ENCODE measurements around the gene FOXP1.

DNA sequence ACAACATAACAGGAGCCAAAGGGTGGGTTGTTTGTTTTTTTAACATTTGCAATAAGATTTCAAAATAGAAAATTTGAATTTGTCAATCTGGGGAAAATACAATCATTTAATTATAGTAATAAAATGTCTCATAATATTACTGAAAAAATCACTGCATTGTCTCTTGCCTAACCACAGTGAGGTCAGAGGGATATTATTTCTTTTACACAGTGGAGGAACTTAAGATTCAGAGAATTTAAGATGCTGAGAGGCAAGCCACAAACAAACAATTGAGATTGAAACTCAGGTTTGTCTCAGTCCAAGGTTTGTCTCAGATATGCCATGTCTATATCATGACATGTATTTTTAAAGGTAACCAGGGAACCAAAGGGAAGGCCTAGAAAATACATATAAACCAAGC is 428.7 kb downstream of the FOXP1 start:
- TF ChIP-seq, protein P1, sequence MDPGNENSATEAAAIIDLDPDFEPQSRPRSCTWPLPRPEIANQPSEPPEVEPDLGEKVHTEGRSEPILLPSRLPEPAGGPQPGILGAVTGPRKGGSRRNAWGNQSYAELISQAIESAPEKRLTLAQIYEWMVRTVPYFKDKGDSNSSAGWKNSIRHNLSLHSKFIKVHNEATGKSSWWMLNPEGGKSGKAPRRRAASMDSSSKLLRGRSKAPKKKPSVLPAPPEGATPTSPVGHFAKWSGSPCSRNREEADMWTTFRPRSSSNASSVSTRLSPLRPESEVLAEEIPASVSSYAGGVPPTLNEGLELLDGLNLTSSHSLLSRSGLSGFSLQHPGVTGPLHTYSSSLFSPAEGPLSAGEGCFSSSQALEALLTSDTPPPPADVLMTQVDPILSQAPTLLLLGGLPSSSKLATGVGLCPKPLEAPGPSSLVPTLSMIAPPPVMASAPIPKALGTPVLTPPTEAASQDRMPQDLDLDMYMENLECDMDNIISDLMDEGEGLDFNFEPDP (CRISPR knock-in tag; IDR thresholded peaks at IDR 0.05): no peak
- TF ChIP-seq SIN3A (IDR thresholded peaks at IDR 0.05; ENCODE audit: borderline replicate concordance in 2 of 2, control insufficient read depth in 1 of 2, low read depth in 2 of 2, low read length in 2 of 2): no peak
- no peak for TF ChIP-seq SP1 (CRISPR knock-in tag; IDR thresholded peaks at IDR 0.05)
- TF ChIP-seq, protein P2, sequence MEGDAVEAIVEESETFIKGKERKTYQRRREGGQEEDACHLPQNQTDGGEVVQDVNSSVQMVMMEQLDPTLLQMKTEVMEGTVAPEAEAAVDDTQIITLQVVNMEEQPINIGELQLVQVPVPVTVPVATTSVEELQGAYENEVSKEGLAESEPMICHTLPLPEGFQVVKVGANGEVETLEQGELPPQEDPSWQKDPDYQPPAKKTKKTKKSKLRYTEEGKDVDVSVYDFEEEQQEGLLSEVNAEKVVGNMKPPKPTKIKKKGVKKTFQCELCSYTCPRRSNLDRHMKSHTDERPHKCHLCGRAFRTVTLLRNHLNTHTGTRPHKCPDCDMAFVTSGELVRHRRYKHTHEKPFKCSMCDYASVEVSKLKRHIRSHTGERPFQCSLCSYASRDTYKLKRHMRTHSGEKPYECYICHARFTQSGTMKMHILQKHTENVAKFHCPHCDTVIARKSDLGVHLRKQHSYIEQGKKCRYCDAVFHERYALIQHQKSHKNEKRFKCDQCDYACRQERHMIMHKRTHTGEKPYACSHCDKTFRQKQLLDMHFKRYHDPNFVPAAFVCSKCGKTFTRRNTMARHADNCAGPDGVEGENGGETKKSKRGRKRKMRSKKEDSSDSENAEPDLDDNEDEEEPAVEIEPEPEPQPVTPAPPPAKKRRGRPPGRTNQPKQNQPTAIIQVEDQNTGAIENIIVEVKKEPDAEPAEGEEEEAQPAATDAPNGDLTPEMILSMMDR (IDR thresholded peaks at IDR 0.05 in 2 of 3, conservative IDR thresholded peaks at IDR 0.05 in 1 of 3; ENCODE audit: insufficient read depth in 2 of 3, low read depth in 1 of 3, low read length in 3 of 3): no peak
- TF ChIP-seq ZSCAN29 (IDR thresholded peaks at IDR 0.05): no peak
- TF ChIP-seq, protein P3, sequence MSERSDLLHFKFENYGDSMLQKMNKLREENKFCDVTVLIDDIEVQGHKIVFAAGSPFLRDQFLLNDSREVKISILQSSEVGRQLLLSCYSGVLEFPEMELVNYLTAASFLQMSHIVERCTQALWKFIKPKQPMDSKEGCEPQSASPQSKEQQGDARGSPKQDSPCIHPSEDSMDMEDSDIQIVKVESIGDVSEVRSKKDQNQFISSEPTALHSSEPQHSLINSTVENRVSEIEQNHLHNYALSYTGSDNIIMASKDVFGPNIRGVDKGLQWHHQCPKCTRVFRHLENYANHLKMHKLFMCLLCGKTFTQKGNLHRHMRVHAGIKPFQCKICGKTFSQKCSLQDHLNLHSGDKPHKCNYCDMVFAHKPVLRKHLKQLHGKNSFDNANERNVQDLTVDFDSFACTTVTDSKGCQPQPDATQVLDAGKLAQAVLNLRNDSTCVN (CRISPR knock-in tag; IDR thresholded peaks at IDR 0.05): no peak
- TF ChIP-seq, protein P4, sequence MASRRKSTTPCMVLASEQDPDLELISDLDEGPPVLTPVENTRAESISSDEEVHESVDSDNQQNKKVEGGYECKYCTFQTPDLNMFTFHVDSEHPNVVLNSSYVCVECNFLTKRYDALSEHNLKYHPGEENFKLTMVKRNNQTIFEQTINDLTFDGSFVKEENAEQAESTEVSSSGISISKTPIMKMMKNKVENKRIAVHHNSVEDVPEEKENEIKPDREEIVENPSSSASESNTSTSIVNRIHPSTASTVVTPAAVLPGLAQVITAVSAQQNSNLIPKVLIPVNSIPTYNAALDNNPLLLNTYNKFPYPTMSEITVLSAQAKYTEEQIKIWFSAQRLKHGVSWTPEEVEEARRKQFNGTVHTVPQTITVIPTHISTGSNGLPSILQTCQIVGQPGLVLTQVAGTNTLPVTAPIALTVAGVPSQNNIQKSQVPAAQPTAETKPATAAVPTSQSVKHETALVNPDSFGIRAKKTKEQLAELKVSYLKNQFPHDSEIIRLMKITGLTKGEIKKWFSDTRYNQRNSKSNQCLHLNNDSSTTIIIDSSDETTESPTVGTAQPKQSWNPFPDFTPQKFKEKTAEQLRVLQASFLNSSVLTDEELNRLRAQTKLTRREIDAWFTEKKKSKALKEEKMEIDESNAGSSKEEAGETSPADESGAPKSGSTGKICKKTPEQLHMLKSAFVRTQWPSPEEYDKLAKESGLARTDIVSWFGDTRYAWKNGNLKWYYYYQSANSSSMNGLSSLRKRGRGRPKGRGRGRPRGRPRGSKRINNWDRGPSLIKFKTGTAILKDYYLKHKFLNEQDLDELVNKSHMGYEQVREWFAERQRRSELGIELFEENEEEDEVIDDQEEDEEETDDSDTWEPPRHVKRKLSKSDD (conservative IDR thresholded peaks at IDR 0.05; ENCODE audit: low read length): no peak
- TF ChIP-seq POLR2AphosphoS5 (IDR thresholded peaks at IDR 0.05; ENCODE audit: control insufficient read depth, insufficient read depth, low read depth, low read length): no peak
- TF ChIP-seq ZNF174 (CRISPR knock-in tag; IDR thresholded peaks at IDR 0.05): no peak
- no peak for TF ChIP-seq SMC3 (conservative IDR thresholded peaks at IDR 0.05; ENCODE audit: insufficient read depth, low read depth, low read length)
- no peak for TF ChIP-seq ZNF274 (IDR thresholded peaks at IDR 0.05; ENCODE audit: borderline replicate concordance, low read depth, low read length)
- no peak for TF ChIP-seq SOX6 (IDR thresholded peaks at IDR 0.05)
- no peak for TF ChIP-seq SPI1 (IDR thresholded peaks at IDR 0.05; ENCODE audit: borderline replicate concordance, low read depth, low read length)
